ENCODE results near the gene ABHD16B.

- TF ChIP-seq CTCF (IDR thresholded peaks at IDR 0.05 in 4 of 5, conservative IDR thresholded peaks at IDR 0.05 in 1 of 5): no peak
- TF ChIP-seq POLR2A (IDR thresholded peaks at IDR 0.05): no peak
These were observed 35.8 kb upstream of the ABHD16B start for GRCh38 chr20:63825331-63826118.
